Measurements from ENCODE around the gene MRPL50. TPM values are rescaled to one million over a fixed set of nuclear protein-coding genes. Genes with fewer than 3 reads are reported as not detected.

The MRPL50 gene
- total RNA-seq, 1 experiment from 2014 or later: 20.0 TPM

- Histone ChIP-seq H3K79me2 (ENCODE audit: insufficient read depth, low read length) (no peaks in the 10 kb centered on the region), H2BK15ac (ENCODE audit: low read depth, low read length) (no peak overlapping the region), H3K9me3 (ENCODE audit: control insufficient read depth, low read depth, low read length) (no peaks in the 10 kb centered on the region), H3K14ac (ENCODE audit: insufficient read depth, low read length) (no peak overlapping the region), H3K4me1 (ENCODE audit: insufficient read depth, low read length) (no peaks in the 10 kb centered on the region), H3K4me2 (ENCODE audit: insufficient read depth, insufficient read length, low read length) (no peak overlapping the region), H2AK5ac (ENCODE audit: insufficient read length, low read length) (no peak overlapping the region), H3K27me3 (ENCODE audit: insufficient read depth, low read length) (no peaks in the 10 kb centered on the region), H4K20me1 (ENCODE audit: control insufficient read depth, insufficient read depth, insufficient read length) (no peaks in the 10 kb centered on the region), H4K8ac (replicated peaks; ENCODE audit: insufficient read length, low read depth, low read length) (no peak overlapping the region), H2BK120ac (ENCODE audit: low read depth, low read length, poor library complexity, severe bottlenecking) (no peak overlapping the region), H4K5ac (ENCODE audit: insufficient read length, low read depth, low read length) (no peak overlapping the region), H3T11ph (ENCODE audit: low read length) (no peak overlapping the region), H2BK5ac (ENCODE audit: insufficient read length, low read length) (no peak overlapping the region), H3K23ac (ENCODE audit: insufficient read length, low read depth, low read length) (no peak overlapping the region), H2AFZ (ENCODE audit: low read length) (no peak overlapping the region), H3K56ac (ENCODE audit: insufficient read length, low read depth, low read length) (no peak overlapping the region), H3K9ac (ENCODE audit: extremely low read depth, insufficient read length, low read length) (no peak overlapping the region), H3K23me2 (ENCODE audit: insufficient read length, low read depth, low read length, poor library complexity, severe bottlenecking) (no peaks in the 10 kb centered on the region), H3K27ac (ENCODE audit: insufficient read length, low read depth, low read length) (no peak overlapping the region), H3K18ac (ENCODE audit: insufficient read length, low read depth, low read length) (no peak overlapping the region), H2BK12ac (ENCODE audit: insufficient read length, low read depth, low read length) (no peak overlapping the region), H2BK20ac (ENCODE audit: low read depth, low read length, poor library complexity, severe bottlenecking) (no peak overlapping the region), H3K4ac (ENCODE audit: low read depth, low read length) (no peak overlapping the region), H4K91ac (ENCODE audit: insufficient read length, low read depth, low read length) (no peak overlapping the region), H3K79me1 (ENCODE audit: insufficient read depth, low read depth, low read length, poor library complexity, severe bottlenecking) (no peaks in the 10 kb centered on the region)
- no peak for DNase-seq
- no peaks in the 10 kb centered on the region for H3K36me3 Mint-ChIP-seq (ENCODE audit: insufficient read depth in 1 of 3, low read depth in 3 of 3)
- no peaks in the 10 kb centered on the region for H3K4me1 Mint-ChIP-seq
- no peak for TF ChIP-seq CTCF (conservative IDR thresholded peaks at IDR 0.05)
- H3K9me3 Mint-ChIP-seq: peaks cover 0 to 4% of the 10 kb centered on the region in 2 experiments; a peak in 1 of 5 replicates
- H3K27ac Mint-ChIP-seq: no peak overlapping the region
- no peaks in the 10 kb centered on the region for H3K27me3 Mint-ChIP-seq (ENCODE audit: low read depth)
- no peak overlapping the region for H3K4me3 Mint-ChIP-seq
Measured at GRCh38 chr9:101360647-101361046, 37.8 kb downstream of the MRPL50 start.

All from H9 (cell line).